ENCODE measurements around the gene TCAIM. TPM values are rescaled to one million over a fixed set of nuclear protein-coding genes. Genes with fewer than 3 reads are reported as not detected.
A peak's percentile ranks its signal among the peaks of the same experiment; 100 is the strongest.

Gene TCAIM
- total and polyA plus RNA-seq, 9 of the 15 experiments (the other 6 are each of a cell fraction or from before 2014, with no cell fraction given): 19.7 to 53.3 (median 36.9) TPM

DNA sequence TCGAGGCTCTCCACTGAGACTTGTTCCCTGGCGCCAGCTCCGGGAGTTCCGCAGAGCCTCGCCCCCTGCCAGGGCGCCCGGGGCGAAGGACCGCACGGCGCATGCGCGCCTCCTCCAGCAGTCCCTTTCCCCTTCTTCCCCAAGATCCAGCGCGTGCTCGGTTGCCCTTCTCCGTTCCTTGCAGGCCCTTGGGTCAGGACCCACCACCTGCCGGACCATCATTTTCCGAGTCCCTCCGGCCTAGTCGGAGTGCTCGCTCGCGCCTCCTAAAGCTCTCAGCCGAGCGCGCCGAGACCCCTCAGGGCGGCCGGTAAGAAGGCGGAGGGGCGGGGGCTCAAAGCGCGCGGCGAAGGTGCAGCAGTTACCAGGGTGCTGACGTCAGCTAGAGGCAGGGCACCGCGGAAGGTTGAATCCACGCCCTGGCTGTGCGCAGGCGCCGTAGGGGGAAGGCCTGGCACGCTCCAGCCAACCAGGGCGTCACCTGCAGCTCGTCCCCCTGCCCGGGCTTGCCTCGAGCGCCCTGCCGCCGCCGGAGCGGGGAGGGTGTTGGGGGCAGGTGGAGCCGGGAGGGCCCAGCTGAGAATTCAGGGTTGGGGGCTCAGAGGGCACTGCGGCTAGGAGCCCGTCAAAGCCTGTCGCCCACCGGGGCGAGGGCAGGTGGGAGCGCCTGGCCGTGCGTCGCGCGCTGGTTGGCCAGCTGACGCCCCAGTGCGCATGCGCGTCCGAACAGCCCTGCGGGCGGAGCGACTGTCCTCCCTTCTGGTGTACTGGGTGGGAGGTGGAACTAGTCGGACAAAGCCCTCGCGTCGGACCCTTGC lies at the start of gene TCAIM (continued):
- TF ChIP-seq, protein P1, sequence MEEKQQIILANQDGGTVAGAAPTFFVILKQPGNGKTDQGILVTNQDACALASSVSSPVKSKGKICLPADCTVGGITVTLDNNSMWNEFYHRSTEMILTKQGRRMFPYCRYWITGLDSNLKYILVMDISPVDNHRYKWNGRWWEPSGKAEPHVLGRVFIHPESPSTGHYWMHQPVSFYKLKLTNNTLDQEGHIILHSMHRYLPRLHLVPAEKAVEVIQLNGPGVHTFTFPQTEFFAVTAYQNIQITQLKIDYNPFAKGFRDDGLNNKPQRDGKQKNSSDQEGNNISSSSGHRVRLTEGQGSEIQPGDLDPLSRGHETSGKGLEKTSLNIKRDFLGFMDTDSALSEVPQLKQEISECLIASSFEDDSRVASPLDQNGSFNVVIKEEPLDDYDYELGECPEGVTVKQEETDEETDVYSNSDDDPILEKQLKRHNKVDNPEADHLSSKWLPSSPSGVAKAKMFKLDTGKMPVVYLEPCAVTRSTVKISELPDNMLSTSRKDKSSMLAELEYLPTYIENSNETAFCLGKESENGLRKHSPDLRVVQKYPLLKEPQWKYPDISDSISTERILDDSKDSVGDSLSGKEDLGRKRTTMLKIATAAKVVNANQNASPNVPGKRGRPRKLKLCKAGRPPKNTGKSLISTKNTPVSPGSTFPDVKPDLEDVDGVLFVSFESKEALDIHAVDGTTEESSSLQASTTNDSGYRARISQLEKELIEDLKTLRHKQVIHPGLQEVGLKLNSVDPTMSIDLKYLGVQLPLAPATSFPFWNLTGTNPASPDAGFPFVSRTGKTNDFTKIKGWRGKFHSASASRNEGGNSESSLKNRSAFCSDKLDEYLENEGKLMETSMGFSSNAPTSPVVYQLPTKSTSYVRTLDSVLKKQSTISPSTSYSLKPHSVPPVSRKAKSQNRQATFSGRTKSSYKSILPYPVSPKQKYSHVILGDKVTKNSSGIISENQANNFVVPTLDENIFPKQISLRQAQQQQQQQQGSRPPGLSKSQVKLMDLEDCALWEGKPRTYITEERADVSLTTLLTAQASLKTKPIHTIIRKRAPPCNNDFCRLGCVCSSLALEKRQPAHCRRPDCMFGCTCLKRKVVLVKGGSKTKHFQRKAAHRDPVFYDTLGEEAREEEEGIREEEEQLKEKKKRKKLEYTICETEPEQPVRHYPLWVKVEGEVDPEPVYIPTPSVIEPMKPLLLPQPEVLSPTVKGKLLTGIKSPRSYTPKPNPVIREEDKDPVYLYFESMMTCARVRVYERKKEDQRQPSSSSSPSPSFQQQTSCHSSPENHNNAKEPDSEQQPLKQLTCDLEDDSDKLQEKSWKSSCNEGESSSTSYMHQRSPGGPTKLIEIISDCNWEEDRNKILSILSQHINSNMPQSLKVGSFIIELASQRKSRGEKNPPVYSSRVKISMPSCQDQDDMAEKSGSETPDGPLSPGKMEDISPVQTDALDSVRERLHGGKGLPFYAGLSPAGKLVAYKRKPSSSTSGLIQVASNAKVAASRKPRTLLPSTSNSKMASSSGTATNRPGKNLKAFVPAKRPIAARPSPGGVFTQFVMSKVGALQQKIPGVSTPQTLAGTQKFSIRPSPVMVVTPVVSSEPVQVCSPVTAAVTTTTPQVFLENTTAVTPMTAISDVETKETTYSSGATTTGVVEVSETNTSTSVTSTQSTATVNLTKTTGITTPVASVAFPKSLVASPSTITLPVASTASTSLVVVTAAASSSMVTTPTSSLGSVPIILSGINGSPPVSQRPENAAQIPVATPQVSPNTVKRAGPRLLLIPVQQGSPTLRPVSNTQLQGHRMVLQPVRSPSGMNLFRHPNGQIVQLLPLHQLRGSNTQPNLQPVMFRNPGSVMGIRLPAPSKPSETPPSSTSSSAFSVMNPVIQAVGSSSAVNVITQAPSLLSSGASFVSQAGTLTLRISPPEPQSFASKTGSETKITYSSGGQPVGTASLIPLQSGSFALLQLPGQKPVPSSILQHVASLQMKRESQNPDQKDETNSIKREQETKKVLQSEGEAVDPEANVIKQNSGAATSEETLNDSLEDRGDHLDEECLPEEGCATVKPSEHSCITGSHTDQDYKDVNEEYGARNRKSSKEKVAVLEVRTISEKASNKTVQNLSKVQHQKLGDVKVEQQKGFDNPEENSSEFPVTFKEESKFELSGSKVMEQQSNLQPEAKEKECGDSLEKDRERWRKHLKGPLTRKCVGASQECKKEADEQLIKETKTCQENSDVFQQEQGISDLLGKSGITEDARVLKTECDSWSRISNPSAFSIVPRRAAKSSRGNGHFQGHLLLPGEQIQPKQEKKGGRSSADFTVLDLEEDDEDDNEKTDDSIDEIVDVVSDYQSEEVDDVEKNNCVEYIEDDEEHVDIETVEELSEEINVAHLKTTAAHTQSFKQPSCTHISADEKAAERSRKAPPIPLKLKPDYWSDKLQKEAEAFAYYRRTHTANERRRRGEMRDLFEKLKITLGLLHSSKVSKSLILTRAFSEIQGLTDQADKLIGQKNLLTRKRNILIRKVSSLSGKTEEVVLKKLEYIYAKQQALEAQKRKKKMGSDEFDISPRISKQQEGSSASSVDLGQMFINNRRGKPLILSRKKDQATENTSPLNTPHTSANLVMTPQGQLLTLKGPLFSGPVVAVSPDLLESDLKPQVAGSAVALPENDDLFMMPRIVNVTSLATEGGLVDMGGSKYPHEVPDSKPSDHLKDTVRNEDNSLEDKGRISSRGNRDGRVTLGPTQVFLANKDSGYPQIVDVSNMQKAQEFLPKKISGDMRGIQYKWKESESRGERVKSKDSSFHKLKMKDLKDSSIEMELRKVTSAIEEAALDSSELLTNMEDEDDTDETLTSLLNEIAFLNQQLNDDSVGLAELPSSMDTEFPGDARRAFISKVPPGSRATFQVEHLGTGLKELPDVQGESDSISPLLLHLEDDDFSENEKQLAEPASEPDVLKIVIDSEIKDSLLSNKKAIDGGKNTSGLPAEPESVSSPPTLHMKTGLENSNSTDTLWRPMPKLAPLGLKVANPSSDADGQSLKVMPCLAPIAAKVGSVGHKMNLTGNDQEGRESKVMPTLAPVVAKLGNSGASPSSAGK (IDR thresholded peaks at IDR 0.05): peak; percentile 100
- TF ChIP-seq, protein P2, sequence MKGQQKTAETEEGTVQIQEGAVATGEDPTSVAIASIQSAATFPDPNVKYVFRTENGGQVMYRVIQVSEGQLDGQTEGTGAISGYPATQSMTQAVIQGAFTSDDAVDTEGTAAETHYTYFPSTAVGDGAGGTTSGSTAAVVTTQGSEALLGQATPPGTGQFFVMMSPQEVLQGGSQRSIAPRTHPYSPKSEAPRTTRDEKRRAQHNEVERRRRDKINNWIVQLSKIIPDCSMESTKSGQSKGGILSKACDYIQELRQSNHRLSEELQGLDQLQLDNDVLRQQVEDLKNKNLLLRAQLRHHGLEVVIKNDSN (CRISPR knock-in tag; IDR thresholded peaks at IDR 0.05): peak; percentile 75
- TF ChIP-seq, protein P3, sequence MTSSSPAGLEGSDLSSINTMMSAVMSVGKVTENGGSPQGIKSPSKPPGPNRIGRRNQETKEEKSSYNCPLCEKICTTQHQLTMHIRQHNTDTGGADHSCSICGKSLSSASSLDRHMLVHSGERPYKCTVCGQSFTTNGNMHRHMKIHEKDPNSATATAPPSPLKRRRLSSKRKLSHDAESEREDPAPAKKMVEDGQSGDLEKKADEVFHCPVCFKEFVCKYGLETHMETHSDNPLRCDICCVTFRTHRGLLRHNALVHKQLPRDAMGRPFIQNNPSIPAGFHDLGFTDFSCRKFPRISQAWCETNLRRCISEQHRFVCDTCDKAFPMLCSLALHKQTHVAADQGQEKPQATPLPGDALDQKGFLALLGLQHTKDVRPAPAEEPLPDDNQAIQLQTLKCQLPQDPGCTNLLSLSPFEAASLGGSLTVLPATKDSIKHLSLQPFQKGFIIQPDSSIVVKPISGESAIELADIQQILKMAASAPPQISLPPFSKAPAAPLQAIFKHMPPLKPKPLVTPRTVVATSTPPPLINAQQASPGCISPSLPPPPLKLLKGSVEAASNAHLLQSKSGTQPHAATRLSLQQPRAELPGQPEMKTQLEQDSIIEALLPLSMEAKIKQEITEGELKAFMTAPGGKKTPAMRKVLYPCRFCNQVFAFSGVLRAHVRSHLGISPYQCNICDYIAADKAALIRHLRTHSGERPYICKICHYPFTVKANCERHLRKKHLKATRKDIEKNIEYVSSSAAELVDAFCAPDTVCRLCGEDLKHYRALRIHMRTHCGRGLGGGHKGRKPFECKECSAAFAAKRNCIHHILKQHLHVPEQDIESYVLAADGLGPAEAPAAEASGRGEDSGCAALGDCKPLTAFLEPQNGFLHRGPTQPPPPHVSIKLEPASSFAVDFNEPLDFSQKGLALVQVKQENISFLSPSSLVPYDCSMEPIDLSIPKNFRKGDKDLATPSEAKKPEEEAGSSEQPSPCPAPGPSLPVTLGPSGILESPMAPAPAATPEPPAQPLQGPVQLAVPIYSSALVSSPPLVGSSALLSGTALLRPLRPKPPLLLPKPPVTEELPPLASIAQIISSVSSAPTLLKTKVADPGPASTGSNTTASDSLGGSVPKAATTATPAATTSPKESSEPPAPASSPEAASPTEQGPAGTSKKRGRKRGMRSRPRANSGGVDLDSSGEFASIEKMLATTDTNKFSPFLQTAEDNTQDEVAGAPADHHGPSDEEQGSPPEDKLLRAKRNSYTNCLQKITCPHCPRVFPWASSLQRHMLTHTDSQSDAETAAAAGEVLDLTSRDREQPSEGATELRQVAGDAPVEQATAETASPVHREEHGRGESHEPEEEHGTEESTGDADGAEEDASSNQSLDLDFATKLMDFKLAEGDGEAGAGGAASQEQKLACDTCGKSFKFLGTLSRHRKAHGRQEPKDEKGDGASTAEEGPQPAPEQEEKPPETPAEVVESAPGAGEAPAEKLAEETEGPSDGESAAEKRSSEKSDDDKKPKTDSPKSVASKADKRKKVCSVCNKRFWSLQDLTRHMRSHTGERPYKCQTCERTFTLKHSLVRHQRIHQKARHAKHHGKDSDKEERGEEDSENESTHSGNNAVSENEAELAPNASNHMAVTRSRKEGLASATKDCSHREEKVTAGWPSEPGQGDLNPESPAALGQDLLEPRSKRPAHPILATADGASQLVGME (CRISPR knock-in tag; IDR thresholded peaks at IDR 0.05): no peak
- TF ChIP-seq, protein P4, sequence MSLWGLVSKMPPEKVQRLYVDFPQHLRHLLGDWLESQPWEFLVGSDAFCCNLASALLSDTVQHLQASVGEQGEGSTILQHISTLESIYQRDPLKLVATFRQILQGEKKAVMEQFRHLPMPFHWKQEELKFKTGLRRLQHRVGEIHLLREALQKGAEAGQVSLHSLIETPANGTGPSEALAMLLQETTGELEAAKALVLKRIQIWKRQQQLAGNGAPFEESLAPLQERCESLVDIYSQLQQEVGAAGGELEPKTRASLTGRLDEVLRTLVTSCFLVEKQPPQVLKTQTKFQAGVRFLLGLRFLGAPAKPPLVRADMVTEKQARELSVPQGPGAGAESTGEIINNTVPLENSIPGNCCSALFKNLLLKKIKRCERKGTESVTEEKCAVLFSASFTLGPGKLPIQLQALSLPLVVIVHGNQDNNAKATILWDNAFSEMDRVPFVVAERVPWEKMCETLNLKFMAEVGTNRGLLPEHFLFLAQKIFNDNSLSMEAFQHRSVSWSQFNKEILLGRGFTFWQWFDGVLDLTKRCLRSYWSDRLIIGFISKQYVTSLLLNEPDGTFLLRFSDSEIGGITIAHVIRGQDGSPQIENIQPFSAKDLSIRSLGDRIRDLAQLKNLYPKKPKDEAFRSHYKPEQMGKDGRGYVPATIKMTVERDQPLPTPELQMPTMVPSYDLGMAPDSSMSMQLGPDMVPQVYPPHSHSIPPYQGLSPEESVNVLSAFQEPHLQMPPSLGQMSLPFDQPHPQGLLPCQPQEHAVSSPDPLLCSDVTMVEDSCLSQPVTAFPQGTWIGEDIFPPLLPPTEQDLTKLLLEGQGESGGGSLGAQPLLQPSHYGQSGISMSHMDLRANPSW (CRISPR knock-in tag; IDR thresholded peaks at IDR 0.05): peak; percentile 93

Measured in K562 (cell line).